Panc1 (cell line): Measurements from ENCODE around the gene PHF23. TPM values are rescaled to one million over a fixed set of nuclear protein-coding genes. Genes with fewer than 3 reads are reported as not detected.

Experiments used
- ATAC-seq: fragments of 200-7000 bp; cut with Tn5 transposase; 2 replicates; pipeline ENCODE4 v1.9.1; 2020; ENCODE audit warnings: mild to moderate bottlenecking, moderate library complexity
- BruUV-seq: library from RNA; stranded (reverse); fragments of 400-500 nt; replicated peaks from 2 replicates; lab custom pipeline; 2021; lab: Mats Ljungman, UMichigan
- CTCF ChIA-PET: fragments of 300-600 bp; sonication (Branson Sonifier 250); formaldehyde crosslinking; loops from one replicate; lab custom pipeline; 2022; ENCODE audit warnings: antibody characterized with exemption; lab: Charles Lee
- POLR2A ChIA-PET: fragments of 300-600 bp; sonication (Branson Sonifier 250); formaldehyde crosslinking; loops from one replicate; lab custom pipeline; 2022; ENCODE audit warnings: antibody characterized with exemption; lab: Charles Lee
- DNase-seq: peaks from one replicate; pipeline ENCODE4 v3.0.0-alpha.2; 2010; ENCODE audit warnings: low read depth, low spot score
- H3K27ac ChIP-seq: 2 replicates; pipeline ENCODE4 v1.5.1; 2011; ENCODE audit warnings: mild to moderate bottlenecking, low read length, inconsistent platforms
- H3K27me3 ChIP-seq: fragments of 200-500 bp; sonication (Bioruptor generic); 2 replicates; pipeline ENCODE4 v1.6.0; 2014; ENCODE audit warnings: low read length, inconsistent platforms; ENCODE audit not compliant: control insufficient read depth, insufficient read depth
- H3K36me3 ChIP-seq: fragments of 200-500 bp; sonication (Bioruptor generic); 2 replicates; pipeline ENCODE4 v1.5.1; 2014; ENCODE audit warnings: inconsistent platforms, mild to moderate bottlenecking, low read length, moderate library complexity; ENCODE audit not compliant: control insufficient read depth, insufficient read depth
- H3K4me1 ChIP-seq: 2 replicates; pipeline ENCODE4 v1.5.1; 2011; ENCODE audit warnings: inconsistent platforms, mild to moderate bottlenecking, low read length, moderate library complexity; ENCODE audit not compliant: control insufficient read depth, insufficient read depth
- H3K4me3 ChIP-seq, 2 experiments: 2 replicates each; pipeline ENCODE4 v1.5.1; 2011 to 2012; ENCODE audit warnings: low read depth in 2 of 2, low read length in 2 of 2, mild to moderate bottlenecking in 2 of 2, inconsistent platforms in 1 of 2, moderate library complexity in 1 of 2
- H3K9me3 ChIP-seq: fragments of 200-500 bp; sonication (Bioruptor generic); 2 replicates; pipeline ENCODE4 v1.5.1; 2014; ENCODE audit warnings: low read depth, mild to moderate bottlenecking, inconsistent platforms, low read length, moderate library complexity; ENCODE audit not compliant: control insufficient read depth, insufficient read depth
- POLR2AphosphoS5 ChIP-seq: IDR thresholded peaks from 2 replicates; pipeline ENCODE4 v1.6.1; 2012; ENCODE audit warnings: mild to moderate bottlenecking, low read depth, low read length, moderate library complexity
- SIN3A ChIP-seq: IDR thresholded peaks from 2 replicates; pipeline ENCODE4 v1.6.1; 2012; ENCODE audit warnings: low read depth, mild to moderate bottlenecking, low read length, moderate library complexity, borderline replicate concordance; ENCODE audit not compliant: insufficient read depth
- TCF7L2 ChIP-seq: IDR thresholded peaks from 2 replicates; pipeline ENCODE4 v1.6.1; 2011; ENCODE audit warnings: mild to moderate bottlenecking, low read depth, low read length, inconsistent platforms
- in situ Hi-C: cut with HindIII; loops from 2 replicates; pipeline ENCODE4 v1.10.0; 2016; ENCODE audit warnings: low sequenced_read_pairs, low pct_unique_long_range_greater_than_20kb
- intact Hi-C: fragments of 100-400 bp; cut with micrococcal nuclease; formaldehyde crosslinking; loops from one replicate; pipeline ENCODE4 v1.10.0; 2022; ENCODE audit not compliant: unreplicated experiment
- total RNA-seq: library from RNA; stranded (reverse); gene quantifications from one replicate; pipeline ENCODE4 v1.2.1, GENCODE V29; 2021; ENCODE audit not compliant: unreplicated experiment
- TF ChIP-seq, protein P1 (sequence below): fragments of 450-650 bp; IDR thresholded peaks from 2 replicates; pipeline ENCODE4 v1.5.1; 2017; ENCODE audit warnings: mild to moderate bottlenecking
- TF ChIP-seq, protein P2 (sequence below), 2 experiments: IDR thresholded peaks; 2 replicates each; pipeline ENCODE4 v1.6.1; 2011 to 2012; ENCODE audit warnings: low read depth in 2 of 2, control low read depth in 1 of 2, low read length in 1 of 2, mild to moderate bottlenecking in 1 of 2, moderate library complexity in 1 of 2; ENCODE audit not compliant: insufficient read depth in 1 of 2

PHF23 gene
- total RNA-seq, 1 experiment from 2014 or later: 69.3 TPM

DNA sequence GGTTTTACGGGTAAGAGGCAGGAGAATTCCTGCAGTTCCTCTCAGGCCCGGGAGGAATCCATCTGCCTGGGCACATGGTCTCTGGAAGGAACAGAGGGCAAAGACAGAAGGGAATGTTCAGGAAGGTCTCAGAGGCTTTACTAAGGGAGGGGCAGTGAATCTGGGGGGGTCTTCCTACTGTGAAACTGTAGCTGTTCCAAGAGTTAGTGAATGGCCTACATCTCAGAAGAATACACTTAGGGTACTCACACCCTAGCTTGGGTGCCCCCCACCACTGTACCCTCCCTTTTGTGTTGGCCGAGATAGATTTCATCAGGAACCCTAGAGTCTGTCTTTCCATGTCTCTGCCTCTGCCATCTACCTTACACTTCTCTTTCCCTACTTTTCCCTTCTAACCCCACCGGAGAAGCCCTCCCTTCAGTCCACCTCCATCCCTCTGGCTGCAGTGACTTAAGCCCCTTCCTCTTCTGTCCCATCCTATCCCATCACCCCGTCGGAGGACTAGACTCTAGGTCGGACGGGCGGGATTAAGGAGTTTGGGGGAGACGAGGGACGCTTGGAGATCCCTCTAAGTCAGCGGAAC, 19.9 kb downstream of the PHF23 start:
- Histone ChIP-seq H3K9me3 (no peaks in the 10 kb centered on the region), H3K36me3 (peaks cover 5% of the 10 kb centered on the region; the same call in 1 of the 2 replicates), H3K4me1 (peaks cover 53% of the 10 kb centered on the region), H3K4me3 (peak overlapping the region; percentile 73 to 78), H3K27ac (peak overlapping the region; percentile 95), H3K27me3 (no peaks in the 10 kb centered on the region)
- DNase-seq (no peak), ATAC-seq (no peak)
- in situ Hi-C loops: no loop called here
- TF ChIP-seq TCF7L2 (no peak), SIN3A (no peak), POLR2AphosphoS5 (no peak)
- TF ChIP-seq, protein P1, sequence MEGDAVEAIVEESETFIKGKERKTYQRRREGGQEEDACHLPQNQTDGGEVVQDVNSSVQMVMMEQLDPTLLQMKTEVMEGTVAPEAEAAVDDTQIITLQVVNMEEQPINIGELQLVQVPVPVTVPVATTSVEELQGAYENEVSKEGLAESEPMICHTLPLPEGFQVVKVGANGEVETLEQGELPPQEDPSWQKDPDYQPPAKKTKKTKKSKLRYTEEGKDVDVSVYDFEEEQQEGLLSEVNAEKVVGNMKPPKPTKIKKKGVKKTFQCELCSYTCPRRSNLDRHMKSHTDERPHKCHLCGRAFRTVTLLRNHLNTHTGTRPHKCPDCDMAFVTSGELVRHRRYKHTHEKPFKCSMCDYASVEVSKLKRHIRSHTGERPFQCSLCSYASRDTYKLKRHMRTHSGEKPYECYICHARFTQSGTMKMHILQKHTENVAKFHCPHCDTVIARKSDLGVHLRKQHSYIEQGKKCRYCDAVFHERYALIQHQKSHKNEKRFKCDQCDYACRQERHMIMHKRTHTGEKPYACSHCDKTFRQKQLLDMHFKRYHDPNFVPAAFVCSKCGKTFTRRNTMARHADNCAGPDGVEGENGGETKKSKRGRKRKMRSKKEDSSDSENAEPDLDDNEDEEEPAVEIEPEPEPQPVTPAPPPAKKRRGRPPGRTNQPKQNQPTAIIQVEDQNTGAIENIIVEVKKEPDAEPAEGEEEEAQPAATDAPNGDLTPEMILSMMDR: no peak
- TF ChIP-seq, protein P2, sequence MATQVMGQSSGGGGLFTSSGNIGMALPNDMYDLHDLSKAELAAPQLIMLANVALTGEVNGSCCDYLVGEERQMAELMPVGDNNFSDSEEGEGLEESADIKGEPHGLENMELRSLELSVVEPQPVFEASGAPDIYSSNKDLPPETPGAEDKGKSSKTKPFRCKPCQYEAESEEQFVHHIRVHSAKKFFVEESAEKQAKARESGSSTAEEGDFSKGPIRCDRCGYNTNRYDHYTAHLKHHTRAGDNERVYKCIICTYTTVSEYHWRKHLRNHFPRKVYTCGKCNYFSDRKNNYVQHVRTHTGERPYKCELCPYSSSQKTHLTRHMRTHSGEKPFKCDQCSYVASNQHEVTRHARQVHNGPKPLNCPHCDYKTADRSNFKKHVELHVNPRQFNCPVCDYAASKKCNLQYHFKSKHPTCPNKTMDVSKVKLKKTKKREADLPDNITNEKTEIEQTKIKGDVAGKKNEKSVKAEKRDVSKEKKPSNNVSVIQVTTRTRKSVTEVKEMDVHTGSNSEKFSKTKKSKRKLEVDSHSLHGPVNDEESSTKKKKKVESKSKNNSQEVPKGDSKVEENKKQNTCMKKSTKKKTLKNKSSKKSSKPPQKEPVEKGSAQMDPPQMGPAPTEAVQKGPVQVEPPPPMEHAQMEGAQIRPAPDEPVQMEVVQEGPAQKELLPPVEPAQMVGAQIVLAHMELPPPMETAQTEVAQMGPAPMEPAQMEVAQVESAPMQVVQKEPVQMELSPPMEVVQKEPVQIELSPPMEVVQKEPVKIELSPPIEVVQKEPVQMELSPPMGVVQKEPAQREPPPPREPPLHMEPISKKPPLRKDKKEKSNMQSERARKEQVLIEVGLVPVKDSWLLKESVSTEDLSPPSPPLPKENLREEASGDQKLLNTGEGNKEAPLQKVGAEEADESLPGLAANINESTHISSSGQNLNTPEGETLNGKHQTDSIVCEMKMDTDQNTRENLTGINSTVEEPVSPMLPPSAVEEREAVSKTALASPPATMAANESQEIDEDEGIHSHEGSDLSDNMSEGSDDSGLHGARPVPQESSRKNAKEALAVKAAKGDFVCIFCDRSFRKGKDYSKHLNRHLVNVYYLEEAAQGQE (IDR thresholded peaks at IDR 0.05; ENCODE audit: insufficient read depth in 1 of 2, low read depth in 2 of 2, low read length in 1 of 2): no peak
- CTCF ChIA-PET: interaction anchor here (0.6 kb wide), 1 partner anchor 153 kb away, joined by 4 read pairs; no protein-coding TSS in a partner anchor
- intact Hi-C loops: no loop called here
- no TSS peak for BruUV-seq
- POLR2A ChIA-PET: interaction anchor here (0.6 to 0.8 kb wide), 2 partner anchors 103 to 176 kb away, joined by 3 to 4 read pairs; no protein-coding TSS in a partner anchor

DNA sequence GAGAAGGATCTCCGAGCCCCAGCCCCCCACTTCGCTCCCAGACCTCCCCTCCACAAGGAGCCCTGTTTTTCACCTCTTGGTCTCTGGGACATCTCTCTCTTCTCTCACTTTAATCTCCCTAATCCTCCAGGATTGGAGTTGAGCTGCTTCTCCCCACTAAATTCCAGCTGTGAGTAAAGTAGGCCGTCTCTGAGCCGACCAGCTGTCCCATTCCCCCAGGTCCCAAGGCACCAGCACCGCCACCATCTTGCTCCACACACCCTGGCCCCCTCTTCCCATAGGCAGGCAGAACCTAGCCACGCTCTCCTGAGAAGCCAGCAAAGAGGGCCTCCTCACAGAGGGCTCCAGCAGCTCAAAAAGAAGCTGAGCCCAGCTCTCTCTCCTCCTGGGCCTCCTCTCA, 20.5 kb downstream of the PHF23 start:
- H3K27me3 ChIP-seq: no peaks in the 10 kb centered on the region
- intact Hi-C loops: no loop called here
- CTCF ChIA-PET: no interaction called here
- H3K9me3 ChIP-seq: no peaks in the 10 kb centered on the region
- H3K4me1 ChIP-seq: peaks cover 50% of the 10 kb centered on the region
- H3K27ac ChIP-seq: peak overlapping the region; percentile 95
- no peak for DNase-seq
- POLR2A ChIA-PET: interaction anchor here (0.8 kb wide), 1 partner anchor 175 kb away, joined by 4 read pairs; no protein-coding TSS in a partner anchor
- BruUV-seq: no TSS peak
- H3K36me3 ChIP-seq: peaks cover 5% of the 10 kb centered on the region; the same call in 1 of the 2 replicates
- TF ChIP-seq, protein P2 (IDR thresholded peaks at IDR 0.05; ENCODE audit: insufficient read depth in 1 of 2, low read depth in 2 of 2, low read length in 1 of 2): no peak
- no peak for TF ChIP-seq TCF7L2
- TF ChIP-seq SIN3A: no peak
- no peak for TF ChIP-seq POLR2AphosphoS5
- TF ChIP-seq, protein P1: no peak
- no peak for ATAC-seq
- no peak overlapping the region for H3K4me3 ChIP-seq
- in situ Hi-C loops: no loop called here
